HAP-1 (cell line): Measurements from ENCODE around the gene PTPRH.

ENCODE experiments used
- DNase-seq, 2 experiments: peaks; one replicate each; pipeline ENCODE4 v3.0.0-alpha.2; 2016 to 2020; ENCODE audit warnings: low spot score in 2 of 2
- H3K27me3 ChIP-seq: fragments of 250-450 bp; sonication (Bioruptor Pico); 2 replicates; pipeline ENCODE4 v1.5.1; 2020; ENCODE audit warnings: low read depth, mild to moderate bottlenecking, moderate library complexity
- H3K36me3 ChIP-seq: fragments of 250-450 bp; sonication (Bioruptor Pico); replicated peaks from 2 replicates; pipeline ENCODE4 v1.5.1; 2020; ENCODE audit warnings: mild to moderate bottlenecking
- H3K4me1 ChIP-seq: fragments of 250-450 bp; sonication (Bioruptor Pico); 2 replicates; pipeline ENCODE4 v1.5.1; 2020; ENCODE audit warnings: mild to moderate bottlenecking
- H3K4me3 ChIP-seq: fragments of 250-450 bp; sonication (Bioruptor Pico); 2 replicates; pipeline ENCODE4 v1.5.1; 2020; ENCODE audit warnings: mild to moderate bottlenecking, moderate library complexity
- H3K9me3 ChIP-seq: fragments of 250-450 bp; sonication (Bioruptor Pico); 2 replicates; pipeline ENCODE4 v1.5.1; 2020; ENCODE audit warnings: mild to moderate bottlenecking, moderate library complexity
- in situ Hi-C: fragments of 300-500 bp; cut with MboI; formaldehyde crosslinking; loops from 3 replicates; pipeline ENCODE4 v1.14.3; 2020; ENCODE audit warnings: low sequenced_read_pairs, inconsistent platforms, mixed read lengths

The PTPRH gene

DNA sequence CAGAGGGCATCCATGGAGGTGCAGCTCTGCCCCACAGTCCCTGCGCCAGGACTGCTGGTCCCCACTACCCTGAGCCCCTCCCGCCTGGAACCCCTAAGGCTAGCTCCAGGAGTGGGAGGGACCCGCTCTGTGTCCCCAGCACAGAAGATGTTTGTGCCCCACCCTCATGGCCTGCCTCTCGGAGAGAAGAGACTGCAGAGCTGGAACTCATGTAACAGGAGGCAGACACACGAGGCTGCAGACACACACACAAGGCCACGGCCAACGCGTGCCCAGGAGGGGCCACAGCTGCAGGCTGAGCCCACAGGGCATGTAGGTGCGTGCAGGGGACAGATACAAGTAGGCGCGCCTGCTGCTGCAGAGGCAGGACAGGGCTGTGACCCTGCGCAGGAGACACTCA lies 29.7 kb upstream of the PTPRH start:
- in situ Hi-C loops: no loop called here
- DNase-seq: no peak
- H3K36me3 ChIP-seq: peaks cover 83% of the 10 kb centered on the region
- H3K9me3 ChIP-seq: no peaks in the 10 kb centered on the region
- H3K4me1 ChIP-seq: no peaks in the 10 kb centered on the region
- H3K4me3 ChIP-seq: no peak overlapping the region
- no peaks in the 10 kb centered on the region for H3K27me3 ChIP-seq

- no peak overlapping the region for H3K4me3 ChIP-seq
- no peaks in the 10 kb centered on the region for H3K4me1 ChIP-seq
- DNase-seq: no peak
- no peaks in the 10 kb centered on the region for H3K27me3 ChIP-seq
- H3K9me3 ChIP-seq: no peaks in the 10 kb centered on the region
- peaks cover 84% of the 10 kb centered on the region for H3K36me3 ChIP-seq
- in situ Hi-C loops: no loop called here
Observed at GRCh38 chr19:55238030-55238429, 28.7 kb upstream of the PTPRH start.

DNA sequence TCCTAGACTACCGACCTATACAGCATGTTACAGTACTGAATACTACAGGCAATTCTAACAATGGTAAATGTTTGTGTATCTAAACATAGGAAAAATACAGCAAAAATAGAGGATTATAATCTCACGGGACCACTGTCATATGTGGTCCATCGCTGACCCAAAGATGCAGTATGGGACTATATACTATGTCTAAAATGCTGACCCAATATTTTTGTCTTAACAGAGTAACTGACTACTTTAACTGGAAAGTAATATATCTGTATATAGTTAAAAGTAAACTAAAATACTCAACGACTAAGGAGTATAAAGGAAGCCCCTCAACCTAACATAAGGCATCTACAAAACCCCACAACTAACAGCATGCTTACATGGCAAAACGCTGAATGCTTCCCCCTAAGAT lies 23.7 kb upstream of the PTPRH start:
- no peak overlapping the region for H3K4me3 ChIP-seq
- in situ Hi-C loops: no loop called here
- no peaks in the 10 kb centered on the region for H3K4me1 ChIP-seq
- no peak for DNase-seq
- no peaks in the 10 kb centered on the region for H3K27me3 ChIP-seq
- H3K9me3 ChIP-seq: no peaks in the 10 kb centered on the region
- H3K36me3 ChIP-seq: peaks cover 54% of the 10 kb centered on the region

GRCh38 chr19:55232286-55232602 lies 22.9 kb upstream of the PTPRH start:
- no peaks in the 10 kb centered on the region for H3K9me3 ChIP-seq
- H3K4me3 ChIP-seq: no peak overlapping the region
- no peak for DNase-seq
- in situ Hi-C loops: no loop called here
- no peaks in the 10 kb centered on the region for H3K4me1 ChIP-seq
- no peaks in the 10 kb centered on the region for H3K27me3 ChIP-seq
- H3K36me3 ChIP-seq: peaks cover 48% of the 10 kb centered on the region

- Histone ChIP-seq H3K27me3 (no peaks in the 10 kb centered on the region), H3K4me3 (no peak overlapping the region), H3K4me1 (no peaks in the 10 kb centered on the region), H3K36me3 (peaks cover 44% of the 10 kb centered on the region), H3K9me3 (no peaks in the 10 kb centered on the region)
- no peak for DNase-seq
- in situ Hi-C loops: no loop called here
Observed at GRCh38 chr19:55231391-55232285, 22.3 kb upstream of the PTPRH start.

DNA sequence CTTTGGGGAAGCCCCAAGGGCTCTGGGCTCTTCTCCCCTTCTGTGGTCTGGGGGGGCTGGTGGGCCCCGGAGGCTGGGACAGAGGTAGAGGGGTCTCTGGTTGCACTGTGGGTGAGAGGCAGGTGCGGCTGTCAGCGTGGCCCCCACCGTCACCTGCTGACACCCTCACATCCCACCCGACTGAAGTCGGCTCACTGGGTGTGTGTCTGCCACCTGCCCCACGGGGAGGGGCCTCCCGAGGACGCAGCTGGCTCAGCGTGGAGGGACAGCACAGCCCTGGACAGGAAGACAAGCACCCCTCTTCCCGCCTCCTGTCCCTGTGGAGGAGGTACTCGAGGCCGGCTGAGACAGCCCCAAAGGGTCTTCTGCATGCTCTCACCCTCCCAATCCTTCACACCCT lies 21.5 kb upstream of the PTPRH start:
- Histone ChIP-seq H3K9me3 (no peaks in the 10 kb centered on the region), H3K4me1 (no peaks in the 10 kb centered on the region), H3K27me3 (no peaks in the 10 kb centered on the region), H3K4me3 (no peak overlapping the region), H3K36me3 (peaks cover 43% of the 10 kb centered on the region)
- in situ Hi-C loops: no loop called here
- no peak for DNase-seq

DNA sequence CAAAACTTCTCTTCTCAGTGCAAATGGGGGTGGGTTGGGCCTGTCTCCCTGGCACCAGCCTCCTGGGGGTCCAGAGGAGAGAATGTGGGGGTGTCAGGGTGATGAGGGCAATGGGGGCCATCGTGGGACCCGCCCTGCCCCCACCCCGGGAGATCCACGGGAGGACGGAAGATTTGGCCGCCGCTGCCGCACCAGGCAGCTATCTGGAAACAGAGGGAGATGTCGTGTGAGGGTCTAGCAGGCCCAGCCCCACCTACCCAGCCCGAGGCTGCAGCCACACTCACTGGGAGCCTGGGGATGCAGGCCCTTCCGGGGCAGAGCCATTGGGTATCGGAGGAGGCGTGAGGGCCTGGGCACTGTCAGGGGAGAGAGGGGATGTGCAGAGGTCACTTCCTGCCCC lies 21.0 kb upstream of the PTPRH start:
- in situ Hi-C loops: no loop called here
- H3K36me3 ChIP-seq: peaks cover 43% of the 10 kb centered on the region
- H3K9me3 ChIP-seq: no peaks in the 10 kb centered on the region
- DNase-seq: no peak
- no peak overlapping the region for H3K4me3 ChIP-seq
- no peaks in the 10 kb centered on the region for H3K27me3 ChIP-seq
- no peaks in the 10 kb centered on the region for H3K4me1 ChIP-seq

- H3K27me3 ChIP-seq: no peaks in the 10 kb centered on the region
- no peaks in the 10 kb centered on the region for H3K4me1 ChIP-seq
- peaks cover 42% of the 10 kb centered on the region for H3K36me3 ChIP-seq
- in situ Hi-C loops: no loop called here
- no peak overlapping the region for H3K4me3 ChIP-seq
- no peaks in the 10 kb centered on the region for H3K9me3 ChIP-seq
- no peak for DNase-seq
Observed at GRCh38 chr19:55229789-55230182, 20.5 kb upstream of the PTPRH start.

DNA sequence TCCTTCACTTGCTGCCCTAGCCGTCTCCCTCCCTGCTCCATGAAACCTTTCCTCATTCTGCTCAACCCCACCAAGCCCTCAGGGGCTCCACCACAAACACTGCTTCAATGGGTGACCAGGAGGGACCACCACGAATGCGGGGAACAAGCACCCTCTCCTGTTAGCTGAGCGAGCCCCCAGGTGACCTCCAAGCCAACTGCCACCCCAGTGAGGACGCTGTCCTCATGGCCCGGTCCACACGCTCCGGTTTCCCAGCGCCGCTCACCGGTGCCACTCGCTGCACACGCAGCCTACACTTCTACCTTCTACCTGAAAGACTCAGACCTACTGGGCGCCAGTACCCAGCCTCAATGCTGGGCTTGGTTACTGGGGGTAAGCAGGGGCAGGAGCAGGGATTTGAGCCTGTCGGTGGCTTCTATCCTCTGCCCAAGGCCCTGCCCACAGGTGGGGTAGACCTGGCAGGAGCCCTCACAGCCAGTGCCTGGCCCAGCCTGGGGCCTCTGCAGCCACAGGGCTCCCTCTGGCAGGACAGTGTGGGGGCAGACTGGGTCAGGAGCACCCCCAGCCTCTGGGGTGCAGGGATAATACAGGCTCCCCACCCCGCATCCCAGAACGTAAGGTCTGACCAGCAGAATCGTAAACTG lies 20.0 kb upstream of the PTPRH start:
- peaks cover 37% of the 10 kb centered on the region for H3K36me3 ChIP-seq
- H3K9me3 ChIP-seq: no peaks in the 10 kb centered on the region
- no peaks in the 10 kb centered on the region for H3K4me1 ChIP-seq
- H3K4me3 ChIP-seq: no peak overlapping the region
- in situ Hi-C loops: no loop called here
- DNase-seq: no peak
- no peaks in the 10 kb centered on the region for H3K27me3 ChIP-seq

DNA sequence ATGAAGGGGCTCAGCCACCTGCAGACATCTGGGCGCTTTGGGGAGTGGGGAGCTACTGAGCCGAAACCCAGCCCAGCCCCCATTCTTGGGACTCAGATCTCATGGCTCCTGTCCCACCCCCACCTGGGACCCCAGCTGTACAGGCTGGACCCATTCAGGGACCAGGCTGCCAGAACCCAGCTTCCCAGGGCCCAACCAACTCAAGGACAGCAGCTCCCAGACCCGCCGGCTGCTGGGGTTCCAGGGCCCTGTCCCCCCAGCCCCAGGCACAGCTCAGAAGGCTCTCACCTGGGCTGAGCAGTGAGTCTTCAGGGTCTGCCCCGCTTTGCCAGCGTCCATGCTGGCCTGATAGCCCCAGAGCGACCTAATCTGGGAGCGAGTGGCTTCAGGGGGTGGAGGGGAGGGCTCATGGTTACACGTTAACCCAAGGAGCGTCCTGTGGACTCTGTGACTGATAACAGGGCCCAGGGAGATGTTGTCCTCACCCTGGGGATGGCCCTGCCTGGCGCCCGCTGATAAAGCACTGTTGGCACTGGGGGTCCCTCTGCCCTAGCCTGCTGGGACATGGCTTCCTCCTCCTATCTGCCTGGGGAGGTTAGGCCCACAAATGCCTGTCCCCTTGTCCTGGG lies 19.2 kb upstream of the PTPRH start, which contains the start of gene TMEM86B:
Gene TMEM86B, minus strand, starts transcription at position 361 of the 629 bp plus-strand sequence. Its CDS starts 22 bp downstream, at position 339.
- DNase-seq: no peak
- in situ Hi-C loops: no loop called here

DNA sequence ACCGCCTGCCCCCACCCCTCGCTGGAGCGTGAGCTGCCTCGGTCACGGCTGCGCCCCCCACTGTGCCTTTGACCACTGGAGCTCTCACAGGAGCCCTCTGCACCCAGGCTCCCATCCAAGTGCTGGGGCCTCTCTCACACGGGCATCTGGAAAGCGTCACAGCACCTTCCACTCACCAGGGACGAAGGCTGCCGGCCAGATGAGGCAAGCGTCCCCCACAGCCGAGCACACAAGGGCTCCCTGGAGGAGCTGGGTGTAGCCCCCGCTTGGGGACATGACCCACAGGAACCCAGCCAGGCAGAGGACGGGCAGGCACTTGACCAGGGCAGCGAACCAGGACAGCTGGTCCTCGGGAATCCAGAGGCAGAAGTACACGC lies 18.7 kb upstream of the PTPRH start:
- peaks cover 26% of the 10 kb centered on the region for H3K36me3 ChIP-seq
- DNase-seq: no peak
- H3K4me1 ChIP-seq: no peaks in the 10 kb centered on the region
- no peaks in the 10 kb centered on the region for H3K9me3 ChIP-seq
- no peaks in the 10 kb centered on the region for H3K27me3 ChIP-seq
- in situ Hi-C loops: no loop called here
- no peak overlapping the region for H3K4me3 ChIP-seq

More for the DNA sequence above, 19.2 kb upstream of the PTPRH start, which contains the start of gene TMEM86B:
- Histone ChIP-seq H3K9me3 (no peaks in the 10 kb centered on the region), H3K27me3 (no peaks in the 10 kb centered on the region), H3K4me1 (no peaks in the 10 kb centered on the region), H3K4me3 (no peak within 1 kb of the TSS), H3K36me3 (peaks cover 31% of the 10 kb centered on the region)

DNA sequence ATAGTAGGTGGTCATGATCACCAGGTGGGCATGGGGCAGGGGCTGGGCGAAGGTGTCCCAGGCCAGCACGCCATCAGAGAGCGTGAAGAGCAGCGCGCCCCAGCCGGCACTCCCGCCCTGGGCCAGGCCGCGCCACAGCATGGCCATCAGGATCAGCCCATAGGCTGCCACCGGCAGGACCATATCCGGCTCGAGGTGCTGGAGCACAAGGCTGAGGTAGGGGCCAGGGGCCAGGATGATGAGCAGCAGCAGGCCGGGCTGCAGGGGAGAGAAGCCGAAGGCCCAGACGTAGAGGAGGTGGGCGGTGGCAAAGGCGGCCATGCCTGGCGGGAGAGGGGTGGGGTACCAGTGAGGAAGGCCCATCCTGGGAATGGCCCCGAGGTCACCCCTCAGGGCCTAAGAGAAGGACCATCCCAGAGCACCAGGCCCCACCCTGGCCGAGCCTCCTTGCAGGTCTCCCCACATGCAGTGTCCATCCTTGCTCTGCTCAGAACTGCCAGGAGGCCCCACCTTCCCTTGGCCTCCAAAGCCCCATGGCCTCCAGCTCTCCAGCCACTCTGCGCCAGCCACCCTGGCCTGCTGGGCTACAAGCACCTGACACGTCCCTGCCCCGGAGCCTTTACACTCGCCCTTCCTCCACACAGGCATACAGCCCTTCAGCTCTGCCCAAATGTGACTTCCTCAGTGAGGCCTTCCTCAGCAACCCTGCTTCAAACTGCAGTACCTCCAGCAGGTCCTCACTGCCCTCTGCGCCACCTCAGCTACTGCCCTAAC lies 18.1 kb upstream of the PTPRH start:
- H3K9me3 ChIP-seq: no peaks in the 10 kb centered on the region
- no peak for DNase-seq
- H3K4me1 ChIP-seq: no peaks in the 10 kb centered on the region
- peaks cover 22% of the 10 kb centered on the region for H3K36me3 ChIP-seq
- H3K27me3 ChIP-seq: no peaks in the 10 kb centered on the region
- in situ Hi-C loops: no loop called here
- H3K4me3 ChIP-seq: no peak overlapping the region

DNA sequence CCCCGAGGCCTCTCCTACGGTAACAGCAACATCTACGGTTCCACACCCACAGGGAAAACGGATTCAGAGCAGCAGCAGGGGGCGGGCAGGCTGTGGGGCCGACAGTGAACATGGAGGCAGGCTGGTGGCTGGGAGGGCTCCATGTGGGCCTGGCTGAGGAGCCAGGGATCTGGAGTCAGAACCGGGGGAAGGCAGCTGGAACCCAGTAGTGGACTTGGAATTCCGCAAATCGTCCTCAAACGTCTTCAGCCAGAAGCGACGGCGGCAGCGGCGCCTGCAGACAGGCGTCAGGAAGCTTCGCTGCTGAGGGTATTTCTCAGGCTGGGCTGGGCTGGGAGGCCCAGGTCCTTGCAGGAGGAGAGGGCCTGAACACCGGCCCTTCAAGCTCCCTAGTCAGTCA lies 17.5 kb upstream of the PTPRH start:
- in situ Hi-C loops: no loop called here
- Histone ChIP-seq H3K9me3 (no peaks in the 10 kb centered on the region), H3K4me3 (no peak overlapping the region), H3K27me3 (no peaks in the 10 kb centered on the region), H3K36me3 (peaks cover 16% of the 10 kb centered on the region), H3K4me1 (no peaks in the 10 kb centered on the region)
- no peak for DNase-seq
